Measurements from ENCODE around the gene PEBP1. TPM values are rescaled to one million over a fixed set of nuclear protein-coding genes. Genes with fewer than 3 reads are reported as not detected.

The PEBP1 gene
- total RNA-seq, 1 donor = 156 TPM

DNA sequence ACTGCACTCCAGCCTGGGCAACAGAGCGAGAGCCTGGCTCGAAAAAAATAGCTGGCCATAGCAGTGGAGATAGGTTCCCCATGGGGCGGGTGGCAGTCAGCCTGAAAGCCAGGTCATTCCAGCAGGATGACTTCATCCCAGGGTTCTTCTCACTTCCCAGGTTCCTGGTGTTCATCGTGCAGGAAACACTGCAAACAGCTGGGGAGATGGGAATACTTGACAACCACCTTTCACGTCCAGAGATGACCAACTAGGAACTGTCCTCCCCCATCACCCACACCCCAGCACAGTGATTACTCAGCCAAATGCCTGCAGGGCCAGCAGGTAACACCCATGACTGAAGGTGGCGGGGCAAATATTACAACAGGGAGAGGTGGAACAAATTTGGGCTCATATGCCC lies 33.9 kb upstream of the PEBP1 start:
- TF ChIP-seq CTCF (IDR thresholded peaks at IDR 0.05; ENCODE audit: insufficient read depth, low read depth, low read length) = no peak
- H3K4me3 ChIP-seq (ENCODE audit: low read depth, low read length) = no peak overlapping the region
- DNase-seq (ENCODE audit: low read depth) = no peak

DNA sequence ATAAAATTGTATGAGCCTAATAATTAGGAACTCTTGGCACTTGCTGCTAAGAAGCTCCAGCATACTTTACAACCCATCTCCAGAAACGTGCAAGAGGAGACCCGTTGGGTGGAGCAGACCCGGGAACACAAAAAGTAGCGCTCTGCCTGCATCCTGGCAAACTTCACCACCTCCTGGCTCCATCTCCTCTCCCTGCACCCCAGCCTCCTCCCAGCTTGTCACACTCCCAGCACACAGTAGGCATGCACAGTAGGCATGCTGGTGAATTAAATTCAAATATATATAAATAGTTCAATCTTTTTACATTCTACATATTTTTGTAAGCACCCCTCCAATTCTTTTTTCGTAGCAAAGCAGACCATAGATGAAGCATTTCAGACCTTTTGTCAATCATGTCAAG lies 33.3 kb upstream of the PEBP1 start:
- no peak for TF ChIP-seq CTCF (IDR thresholded peaks at IDR 0.05; ENCODE audit: insufficient read depth, low read depth, low read length)
- no peak for DNase-seq (ENCODE audit: low read depth)
- peak overlapping the region; percentile 75 for H3K4me3 ChIP-seq (ENCODE audit: low read depth, low read length)

- TF ChIP-seq CTCF (IDR thresholded peaks at IDR 0.05; ENCODE audit: insufficient read depth, low read depth, low read length) = no peak
- peak; percentile 26 for DNase-seq (ENCODE audit: low read depth)
- peak overlapping the region; percentile 75 for H3K4me3 ChIP-seq (ENCODE audit: low read depth, low read length)
Observed at GRCh38 chr12:118103201-118103600, 32.7 kb upstream of the PEBP1 start.

DNA sequence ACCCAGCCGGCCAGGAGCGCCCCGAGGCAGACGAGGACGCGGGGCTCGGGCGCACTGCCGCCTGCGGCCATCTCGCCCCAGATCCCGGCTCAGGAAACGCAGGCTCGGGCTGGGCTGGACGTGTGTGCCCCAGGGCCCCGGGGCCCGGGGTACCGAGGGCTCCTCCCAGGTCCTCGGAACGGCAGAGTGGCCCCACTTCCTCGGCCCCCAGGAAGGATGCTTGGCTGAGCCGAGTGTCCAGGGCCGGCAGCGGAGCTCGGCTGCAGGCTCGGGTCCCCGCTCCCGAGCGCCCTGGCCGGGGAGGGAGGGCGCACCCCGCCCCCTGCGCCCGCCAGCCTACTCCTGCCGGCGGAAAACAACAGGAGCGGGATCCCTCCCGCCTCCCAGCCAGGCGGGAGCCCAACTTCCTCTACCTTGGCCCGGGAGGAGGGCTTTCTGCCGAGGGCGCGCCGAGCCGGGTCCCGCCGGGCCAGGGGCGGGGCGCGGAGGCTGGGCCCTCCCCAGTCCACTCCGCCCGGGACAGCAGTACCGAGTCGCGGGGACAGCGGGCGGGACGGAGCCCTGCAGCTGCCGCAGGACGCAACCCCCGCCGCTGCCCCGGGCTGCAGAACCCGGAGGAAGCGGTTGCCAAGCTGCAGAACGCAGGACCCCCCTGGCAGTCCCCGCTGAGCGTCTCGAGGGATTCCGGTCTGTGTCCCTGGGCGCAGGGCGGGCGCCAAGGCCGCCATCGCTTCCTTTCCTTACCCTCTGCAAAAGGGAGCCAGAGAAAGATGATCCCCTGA lies 32.1 kb upstream of the PEBP1 start, which contains the start of gene VSIG10:
Gene VSIG10, minus strand, starts transcription at position 411 of the 782 bp plus-strand sequence. Its CDS starts 340 bp downstream, at position 71.
- peak within 1 kb of the TSS; percentile 75 for H3K4me3 ChIP-seq (ENCODE audit: low read depth, low read length)
- DNase-seq (ENCODE audit: low read depth) = peak; percentile 66

GRCh38 chr12:118107011-118107410 lies 28.9 kb upstream of the PEBP1 start:
- DNase-seq (ENCODE audit: low read depth) = no peak
- no peak for TF ChIP-seq CTCF (IDR thresholded peaks at IDR 0.05; ENCODE audit: insufficient read depth, low read depth, low read length)
- no peak overlapping the region for H3K4me3 ChIP-seq (ENCODE audit: low read depth, low read length)

More for the DNA sequence above, 32.1 kb upstream of the PEBP1 start, which contains the start of gene VSIG10:
- TF ChIP-seq CTCF (IDR thresholded peaks at IDR 0.05; ENCODE audit: insufficient read depth, low read depth, low read length) = no peak

GRCh38 chr12:118107694-118108093 lies 28.2 kb upstream of the PEBP1 start:
- no peak for TF ChIP-seq CTCF (IDR thresholded peaks at IDR 0.05; ENCODE audit: insufficient read depth, low read depth, low read length)
- DNase-seq (ENCODE audit: low read depth) = no peak
- H3K4me3 ChIP-seq (ENCODE audit: low read depth, low read length) = no peak overlapping the region

Data from fibroblast of villous mesenchyme (primary cell).